NCI-H1092 (cell line): Measurements from ENCODE around the gene FGF6.

ENCODE experiments used
- DNase-seq: peaks from one replicate; lab custom pipeline; 2025; lab: John Stamatoyannopoulos, UW

The FGF6 gene

DNA sequence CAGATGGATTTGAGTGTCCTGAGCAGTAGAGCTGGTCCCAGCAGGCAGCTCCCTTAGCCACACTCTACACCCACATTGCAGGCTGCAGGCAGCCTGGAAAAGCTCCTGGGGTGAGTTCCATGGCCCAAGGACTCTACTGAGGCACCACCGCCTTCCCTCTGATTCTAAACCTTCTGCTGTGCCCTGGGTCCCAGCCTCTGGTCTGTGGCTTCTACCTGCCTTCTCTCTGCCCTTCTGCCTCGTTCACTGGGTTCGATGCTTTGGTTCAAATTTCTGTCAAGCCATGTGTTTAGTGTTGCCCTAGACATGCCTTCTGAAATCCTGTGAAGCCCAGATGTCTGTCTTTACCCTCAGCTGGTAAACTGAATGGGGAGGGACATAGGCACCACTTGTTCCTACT is 1.5 kb upstream of the FGF6 start:
- DNase-seq = no peak

- no peak for DNase-seq
These were observed 720 bp upstream of the FGF6 start for GRCh38 chr12:4446335-4446734.

GRCh38 chr12:4444031-4444430 is 1.6 kb downstream of the FGF6 start:
- DNase-seq = no peak

- DNase-seq = no peak
These were observed 2.0 kb downstream of the FGF6 start for GRCh38 chr12:4443616-4444015.

GRCh38 chr12:4441355-4442335 is 4.0 kb downstream of the FGF6 start:
- peak; percentile 67 for DNase-seq

DNA sequence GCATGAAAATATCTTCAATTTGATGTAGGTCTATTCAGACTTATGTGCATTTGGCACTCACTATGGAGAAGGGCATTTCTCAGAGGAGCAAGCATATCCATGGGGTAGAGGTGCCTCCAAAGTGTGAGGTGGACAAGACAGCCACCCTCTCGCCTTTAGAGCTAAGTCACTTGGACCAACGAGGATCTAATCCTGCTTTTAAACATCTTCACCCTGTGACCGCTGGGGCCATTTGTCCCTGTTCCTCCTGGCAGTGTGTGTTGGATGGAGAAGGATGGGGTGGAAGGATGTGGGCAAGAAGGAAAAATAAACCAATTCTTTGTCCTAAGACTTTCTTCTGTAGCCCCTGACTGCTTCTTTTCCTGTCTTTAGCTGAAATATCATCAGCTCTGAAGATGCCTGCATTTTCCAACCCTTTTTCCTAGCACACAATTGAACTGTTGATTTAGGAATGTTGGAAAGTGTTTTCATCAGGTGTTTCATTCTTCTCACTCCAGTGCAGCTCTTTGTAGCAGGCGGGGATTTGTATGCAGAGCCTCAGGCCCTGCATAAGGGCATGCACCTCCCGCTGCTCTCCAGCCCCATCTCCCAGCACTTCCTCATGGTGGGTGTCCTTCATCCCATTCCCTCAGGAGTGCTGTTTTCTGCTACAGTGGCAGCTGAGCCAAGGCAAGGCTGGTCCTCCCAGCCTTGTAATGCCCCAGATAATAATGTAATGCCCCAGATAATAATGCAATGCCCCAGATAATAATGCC is 5.3 kb downstream of the FGF6 start:
- DNase-seq = no peak

- DNase-seq = no peak
These were observed 5.9 kb downstream of the FGF6 start for GRCh38 chr12:4439736-4440135.

DNA sequence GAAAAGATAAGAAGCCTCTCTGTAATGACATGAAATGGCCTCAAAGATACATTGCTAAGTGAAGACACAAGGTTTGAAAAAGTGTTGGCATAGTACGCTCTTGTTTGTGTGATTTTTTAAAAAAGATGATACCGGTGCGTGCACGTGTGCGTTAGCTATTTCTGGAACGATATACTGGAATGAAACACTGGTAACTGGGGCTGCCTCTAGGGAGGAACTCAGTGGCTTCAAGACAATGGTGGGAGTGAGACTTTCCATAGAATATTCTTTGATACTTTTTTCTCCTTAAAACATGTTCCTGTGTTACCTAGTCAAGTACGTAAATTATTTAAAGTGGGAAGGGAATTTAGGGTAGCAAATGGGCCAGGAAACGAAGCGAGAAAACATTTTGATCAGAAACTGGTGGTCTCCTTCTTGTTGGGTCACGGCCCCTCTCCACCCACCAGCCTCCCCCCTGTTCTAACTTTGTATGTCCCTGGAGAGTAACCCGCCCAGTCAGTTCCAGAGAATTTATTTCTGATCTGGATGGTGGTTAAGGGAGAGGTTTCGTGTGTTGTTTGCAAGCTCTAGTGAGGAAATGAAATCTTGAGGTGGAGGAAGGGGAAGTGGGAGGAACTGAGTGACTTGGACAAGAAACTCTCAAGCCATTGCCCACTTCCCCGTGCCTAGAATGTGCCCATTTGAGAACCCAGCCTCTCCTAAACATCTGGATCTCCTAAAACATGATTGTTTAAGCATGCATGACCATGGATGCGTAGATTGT is 6.6 kb downstream of the FGF6 start:
- DNase-seq = no peak

- no peak for DNase-seq
These were observed 10.1 kb downstream of the FGF6 start for GRCh38 chr12:4435537-4435936.

GRCh38 chr12:4434706-4435425 is 10.7 kb downstream of the FGF6 start:
- no peak for DNase-seq

DNA sequence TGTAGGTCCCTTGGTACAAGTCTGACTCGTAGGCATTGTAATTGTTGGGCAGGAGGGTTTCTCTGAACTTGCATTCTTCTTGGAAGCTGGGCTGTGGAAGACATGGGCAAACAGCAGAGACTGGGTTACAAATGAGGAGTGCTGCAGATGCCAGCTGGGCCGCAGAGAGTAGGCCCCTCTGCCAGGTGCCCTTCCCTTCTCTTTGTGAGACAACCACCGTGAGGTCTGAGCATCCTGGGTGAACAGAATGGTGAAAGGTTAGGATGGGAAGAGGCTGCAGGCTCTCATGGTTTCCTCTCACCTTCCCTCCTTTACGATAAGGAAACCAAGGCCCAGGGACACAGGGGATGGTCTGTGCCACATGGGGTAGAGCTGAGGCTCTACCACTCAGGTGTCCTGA is 11.3 kb downstream of the FGF6 start:
- DNase-seq = no peak

GRCh38 chr12:4433745-4434058 is 11.9 kb downstream of the FGF6 start:
- no peak for DNase-seq

DNA sequence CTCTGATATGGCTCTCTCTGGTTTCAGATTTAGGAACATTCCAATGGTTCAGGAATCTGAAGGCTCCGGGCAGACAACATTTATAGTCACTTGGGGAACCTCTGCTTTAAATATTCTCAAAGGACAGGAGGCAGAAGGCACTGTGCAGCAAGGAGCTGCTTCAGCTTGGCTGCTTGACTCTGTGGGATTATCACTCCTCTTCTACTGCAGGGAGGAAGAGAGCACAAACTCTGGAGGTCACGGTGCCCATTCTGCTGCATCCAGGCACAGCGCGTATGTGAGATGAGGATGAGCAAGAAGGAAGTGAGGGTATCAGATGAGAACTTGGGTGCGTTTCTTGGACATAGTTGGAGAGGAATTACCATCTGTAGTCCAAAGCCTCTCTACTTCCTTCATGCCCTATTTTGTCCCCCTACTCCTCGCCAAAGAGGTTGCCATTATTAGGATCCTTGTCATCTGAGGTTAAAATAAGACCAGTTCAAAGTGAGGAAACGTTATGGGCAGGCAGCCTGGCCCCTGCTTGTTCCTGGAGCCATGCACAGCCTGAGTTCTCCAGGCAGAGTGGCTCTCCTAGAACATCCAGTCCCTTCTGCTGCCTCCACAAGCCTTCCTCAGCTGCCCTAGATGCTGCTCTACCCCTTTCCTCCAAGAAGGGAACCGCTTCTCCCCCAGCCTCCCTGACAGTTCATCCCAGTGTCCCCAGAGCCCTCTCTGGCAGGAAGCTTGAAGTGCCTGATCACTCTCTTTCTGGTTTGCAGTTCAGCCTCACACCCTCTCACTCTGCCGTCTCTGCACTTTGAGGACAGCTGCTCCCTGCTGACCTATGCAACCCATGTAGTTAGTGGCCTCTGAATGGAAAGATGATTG is 12.5 kb downstream of the FGF6 start:
- DNase-seq = no peak

GRCh38 chr12:4431866-4432265 is 13.7 kb downstream of the FGF6 start:
- DNase-seq = no peak

- DNase-seq = no peak
These were observed 14.2 kb downstream of the FGF6 start for GRCh38 chr12:4431436-4431835.

GRCh38 chr12:4424422-4424821 is 21.2 kb downstream of the FGF6 start:
- no peak for DNase-seq

DNA sequence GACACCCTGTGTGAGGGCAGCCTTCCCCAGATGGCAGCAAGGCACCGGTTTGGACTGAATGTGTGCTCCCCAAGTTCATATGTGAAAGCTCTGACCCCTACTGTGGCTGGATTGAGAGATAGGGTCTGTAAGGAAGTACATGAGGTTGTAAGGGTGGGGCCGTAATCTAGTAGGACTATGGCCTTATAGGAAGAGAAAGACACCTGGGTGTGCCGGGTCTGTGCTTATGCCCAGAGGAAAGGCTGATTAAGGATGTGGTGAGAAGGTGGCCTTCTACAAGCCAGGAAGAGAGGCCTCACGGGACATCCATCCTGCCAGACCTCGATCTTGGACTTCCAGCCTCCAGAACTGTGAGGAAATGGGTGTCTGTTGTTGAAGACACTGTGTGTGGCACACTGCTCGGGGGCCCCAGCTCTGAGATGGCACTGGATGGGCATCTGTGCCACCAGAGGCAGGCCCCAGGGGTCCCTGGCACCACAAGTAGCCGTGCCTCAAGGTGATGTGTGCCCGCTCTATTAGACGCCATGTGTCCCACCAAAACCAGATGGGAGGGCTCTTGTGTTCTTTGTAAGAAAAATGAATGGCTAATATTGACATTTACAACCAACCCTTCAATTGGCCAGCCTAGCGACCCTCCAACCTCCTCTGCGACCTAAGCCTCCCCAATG is 22.0 kb downstream of the FGF6 start:
- DNase-seq = no peak

- DNase-seq = no peak
These were observed 22.6 kb downstream of the FGF6 start for GRCh38 chr12:4422985-4423384.

DNA sequence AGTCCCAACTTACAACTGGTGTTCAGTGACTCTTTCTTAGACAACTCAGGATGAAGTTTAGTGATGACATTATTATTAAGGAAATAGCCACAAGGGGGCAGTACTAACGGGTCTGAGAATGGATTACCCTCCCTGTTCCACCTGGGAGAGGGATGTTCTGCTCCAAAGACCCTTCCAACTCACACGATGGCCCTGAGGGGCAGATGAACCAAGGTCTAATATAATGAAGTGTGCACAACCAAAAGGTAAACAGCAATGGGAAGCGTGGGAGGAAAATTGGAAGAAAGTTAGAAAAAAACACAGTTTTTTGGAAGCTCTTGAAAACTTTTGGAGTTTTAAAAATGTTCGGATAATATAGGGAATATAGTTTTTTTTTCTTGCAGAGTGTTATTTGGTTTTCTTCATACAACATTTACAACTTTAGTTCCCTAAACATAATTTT is 24.0 kb downstream of the FGF6 start:
- peak; percentile 19 for DNase-seq

- DNase-seq = no peak
These were observed 25.4 kb downstream of the FGF6 start for GRCh38 chr12:4420138-4420670.
